Heart right ventricle (tissue), 16 donors: ENCODE results near the gene PTCH2. TPM values are rescaled to one million over a fixed set of nuclear protein-coding genes. Genes with fewer than 3 reads are reported as not detected.

Source experiments
- ATAC-seq, 8 donors: fragments of 200-7000 bp; cut with Tn5 transposase; one replicate each; pipeline ENCODE4 v1.9.1; 2020; ENCODE audit warnings: mild to moderate bottlenecking in 8 of 8, moderate library complexity in 8 of 8, moderate number of reproducible peaks in 1 of 8
- DNase-seq, 2 donors: peaks; one replicate each; pipeline ENCODE4 v3.0.0-alpha.2; 2020
- H3K27ac ChIP-seq, 10 donors: fragments of 200-600 bp; sonication (generic) in 2 of 10; one replicate each; pipeline versions ENCODE4 v1.5.0 to v1.8.0; 2020 to 2022; ENCODE audit warnings: mild to moderate bottlenecking in 3 of 10
- H3K27me3 ChIP-seq, 7 donors: fragments of 200-600 bp; one replicate each; pipeline ENCODE4 v1.8.0; 2021 to 2022; ENCODE audit warnings: mild to moderate bottlenecking in 2 of 7
- H3K36me3 ChIP-seq, 9 donors: fragments of 200-600 bp; sonication (generic) in 1 of 9; one replicate each; pipeline versions ENCODE4 v1.5.0 to v1.8.0; 2020 to 2022; ENCODE audit warnings: mild to moderate bottlenecking in 2 of 9
- H3K4me1 ChIP-seq, 9 donors: fragments of 200-600 bp; sonication (generic) in 1 of 9; one replicate each; pipeline versions ENCODE4 v1.5.0 to v1.8.0; 2020 to 2022; ENCODE audit warnings: mild to moderate bottlenecking in 4 of 9
- H3K4me3 ChIP-seq, 10 donors: fragments of 200-600 bp; sonication (generic) in 2 of 10; one replicate each; pipeline versions ENCODE4 v1.5.0 to v1.8.0; 2020 to 2022; ENCODE audit warnings: mild to moderate bottlenecking in 7 of 10, moderate library complexity in 2 of 10
- H3K9me3 ChIP-seq, 11 donors: fragments of 200-600 bp in 10 of 11; sonication (generic) in 2 of 11; one replicate each; pipeline versions ENCODE4 v1.5.0 to v1.8.0; 2013 to 2022; ENCODE audit warnings: mild to moderate bottlenecking in 2 of 11, control low read depth in 1 of 11, moderate library complexity in 1 of 11
- WGBS, 2 donors: extraction: QIAGEN DNeasy Blood & Tissue Kit; methylation state at CpG; one replicate each; pipeline ENCODE4 v1.1.7; 2013; ENCODE audit warnings: inconsistent platforms in 1 of 2; 5-methylcytosine and 5-hydroxymethylcytosine counted together
- intact Hi-C, 10 donors: fragments of 100-400 bp; cut with DNase I; formaldehyde crosslinking; loops; one replicate each; pipeline versions ENCODE4 v1.11.1 to v1.14.2; 2022
- polyA plus RNA-seq, 2 donors: library from polyadenylated mRNA; stranded (reverse); fragments of 200-250 nt; gene quantifications; one replicate each; pipeline ENCODE4 v1.2.3, GENCODE V29; 2013
- total RNA-seq, 10 donors: library from RNA; stranded (reverse); fragmentation: NEBNext Ultra II Directional in 3 of 10; extraction: Animal tissue kit (Norgen Biotek cat#: 25700) in 3 of 10; gene quantifications; one replicate each; pipeline versions ENCODE4 v1.2.1 to v1.2.4, GENCODE V29; 2021 to 2023
- TF ChIP-seq, protein P1 (sequence below), 9 donors: fragments of 200-600 bp; sonication (generic) in 2 of 9; IDR thresholded peaks; one replicate each; pipeline versions ENCODE4 v1.5.0 to v1.8.0; 2021 to 2022; ENCODE audit warnings: antibody characterized with exemption in 9 of 9, mild to moderate bottlenecking in 5 of 9, moderate library complexity in 1 of 9
- donor health status: Arrhythmogenic right ventricular cardiomyopathy.
- donor health status: ischemic (EF 13 %, LVEDD 7.1; RV severe dilation, severe dysfunction).
- donor health status: healthy with polysubstance abuse.
- donor health status: DM: no; HTN: yes; CAD: no.
- donor health status: DM: no; HTN: no; CAD: no.
- donor health status: ischemic (EF 25% LVEDD 6.9; RV normal size, moderate dysfunction).
- donor health status: ischemic (EF 25% LVEDD 5.7; RV mildly dilated, moderate dysfunction).
- donor health status: healthy.
- donor health status: DM: yes; HTN: yes; CAD: no.
- donor health status: Ischemic cardiomyopathy.
- donor health status: ischemic (EF 35%, LVEDD 5.7; RV mildly dilated, moderate dysfunction).
- donor health status: nonischemic (EF 11% LVEDD 7.7; RV severe dilation, severe dysfunction).
- donor health status: DM: yes; HTN: yes; CAD: no.
- donor health status: PGD.
- donor health status: ischemic (EF 29% LVEDD 5.4; RV normal size, mild dysfunction).
- donor health status: nonischemic (EF 23%, LVEDD 6.1; RV moderate dilation, normal function).

Gene PTCH2
- total and polyA plus RNA-seq, 12 donors = 0.25 to 1.1 (median 0.44) TPM

- H3K27ac ChIP-seq = peak within 1 kb of the TSS; percentile 92 to 100 (median 99)
- DNase-seq (no peak), ATAC-seq (no peak)
- TF ChIP-seq, protein P1, sequence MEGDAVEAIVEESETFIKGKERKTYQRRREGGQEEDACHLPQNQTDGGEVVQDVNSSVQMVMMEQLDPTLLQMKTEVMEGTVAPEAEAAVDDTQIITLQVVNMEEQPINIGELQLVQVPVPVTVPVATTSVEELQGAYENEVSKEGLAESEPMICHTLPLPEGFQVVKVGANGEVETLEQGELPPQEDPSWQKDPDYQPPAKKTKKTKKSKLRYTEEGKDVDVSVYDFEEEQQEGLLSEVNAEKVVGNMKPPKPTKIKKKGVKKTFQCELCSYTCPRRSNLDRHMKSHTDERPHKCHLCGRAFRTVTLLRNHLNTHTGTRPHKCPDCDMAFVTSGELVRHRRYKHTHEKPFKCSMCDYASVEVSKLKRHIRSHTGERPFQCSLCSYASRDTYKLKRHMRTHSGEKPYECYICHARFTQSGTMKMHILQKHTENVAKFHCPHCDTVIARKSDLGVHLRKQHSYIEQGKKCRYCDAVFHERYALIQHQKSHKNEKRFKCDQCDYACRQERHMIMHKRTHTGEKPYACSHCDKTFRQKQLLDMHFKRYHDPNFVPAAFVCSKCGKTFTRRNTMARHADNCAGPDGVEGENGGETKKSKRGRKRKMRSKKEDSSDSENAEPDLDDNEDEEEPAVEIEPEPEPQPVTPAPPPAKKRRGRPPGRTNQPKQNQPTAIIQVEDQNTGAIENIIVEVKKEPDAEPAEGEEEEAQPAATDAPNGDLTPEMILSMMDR (IDR thresholded peaks at IDR 0.05) = no peak
- H3K27me3 ChIP-seq = no peaks in the 10 kb centered on the region
- H3K4me3 ChIP-seq = peak within 1 kb of the TSS in 9 of 10 donors; percentile 4 to 56 (median 47)
- 41 to 47% methylated on average over 7 of the region's 7 CpGs for WGBS, 2 donors
- no peaks in the 10 kb centered on the region for H3K9me3 ChIP-seq
- intact Hi-C loops = no loop called here
- peaks cover 0 to 48% (median 23%) of the 10 kb centered on the region in 9 donors for H3K36me3 ChIP-seq
- H3K4me1 ChIP-seq = peaks cover 61 to 99% (median 92%) of the 10 kb centered on the region in 9 donors
Measured at GRCh38 chr1:44806704-44807363, 36.2 kb downstream of the PTCH2 start, which contains the start of gene DYNLT4. Gene DYNLT4 (minus strand): TSS chr1:44807351. CDS start chr1:44806668, 683 bp downstream.

GRCh38 chr1:44806025-44806703, 36.9 kb downstream of the PTCH2 start:
- no peak for ATAC-seq
- TF ChIP-seq, protein P1 (IDR thresholded peaks at IDR 0.05) = no peak
- WGBS, 2 donors = 80 to 93% methylated on average over 68 to 70 of the region's 70 CpGs
- no peaks in the 10 kb centered on the region for H3K27me3 ChIP-seq
- H3K4me1 ChIP-seq = peaks cover 61 to 98% (median 90%) of the 10 kb centered on the region in 9 donors
- H3K27ac ChIP-seq = peak overlapping the region; percentile 92 to 100 (median 99)
- H3K36me3 ChIP-seq = peaks cover 0 to 48% (median 23%) of the 10 kb centered on the region in 9 donors
- intact Hi-C loops = no loop called here
- H3K9me3 ChIP-seq = no peaks in the 10 kb centered on the region
- DNase-seq = no peak
- peak overlapping the region in 6 of 10 donors; percentile 1 to 46 (median 20) for H3K4me3 ChIP-seq

- Histone ChIP-seq H3K4me3 (no peak overlapping the region), H3K36me3 (peaks cover 0 to 48% (median 23%) of the 10 kb centered on the region in 9 donors), H3K4me1 (peaks cover 55 to 95% (median 88%) of the 10 kb centered on the region in 9 donors), H3K27ac (peak overlapping the region in 9 of 10 donors; percentile 92 to 100 (median 99)), H3K9me3 (no peaks in the 10 kb centered on the region), H3K27me3 (no peaks in the 10 kb centered on the region)
- intact Hi-C loops = no loop called here
- TF ChIP-seq, protein P1 (IDR thresholded peaks at IDR 0.05) = no peak
- ATAC-seq (no peak), DNase-seq (no peak)
- WGBS, 2 donors = 90 to 92% methylated on average over 20 of the region's 20 CpGs
Measured at GRCh38 chr1:44805311-44806024, 37.6 kb downstream of the PTCH2 start.
